Esophagus squamous epithelium (tissue), 4 donors: ENCODE data around the gene PLAC1.

Experiments
- POLR2A ChIP-seq, 4 donors: fragments of 450-650 bp; IDR thresholded peaks; one replicate each; pipeline ENCODE4 v1.6.1; 2017; ENCODE audit warnings: antibody characterized with exemption in 4 of 4, mild to moderate bottlenecking in 4 of 4, moderate library complexity in 3 of 4
- TF ChIP-seq, protein P1 (sequence below), 6 experiments: fragments of 450-650 bp in 4 of 6; fragments of 200-600 bp in 2 of 6; sonication (generic) in 2 of 6; IDR thresholded peaks; one replicate each; pipeline ENCODE4 v1.5.1; 2016 to 2019; ENCODE audit warnings: antibody characterized with exemption in 6 of 6, mild to moderate bottlenecking in 4 of 6, moderate library complexity in 4 of 6

DNA sequence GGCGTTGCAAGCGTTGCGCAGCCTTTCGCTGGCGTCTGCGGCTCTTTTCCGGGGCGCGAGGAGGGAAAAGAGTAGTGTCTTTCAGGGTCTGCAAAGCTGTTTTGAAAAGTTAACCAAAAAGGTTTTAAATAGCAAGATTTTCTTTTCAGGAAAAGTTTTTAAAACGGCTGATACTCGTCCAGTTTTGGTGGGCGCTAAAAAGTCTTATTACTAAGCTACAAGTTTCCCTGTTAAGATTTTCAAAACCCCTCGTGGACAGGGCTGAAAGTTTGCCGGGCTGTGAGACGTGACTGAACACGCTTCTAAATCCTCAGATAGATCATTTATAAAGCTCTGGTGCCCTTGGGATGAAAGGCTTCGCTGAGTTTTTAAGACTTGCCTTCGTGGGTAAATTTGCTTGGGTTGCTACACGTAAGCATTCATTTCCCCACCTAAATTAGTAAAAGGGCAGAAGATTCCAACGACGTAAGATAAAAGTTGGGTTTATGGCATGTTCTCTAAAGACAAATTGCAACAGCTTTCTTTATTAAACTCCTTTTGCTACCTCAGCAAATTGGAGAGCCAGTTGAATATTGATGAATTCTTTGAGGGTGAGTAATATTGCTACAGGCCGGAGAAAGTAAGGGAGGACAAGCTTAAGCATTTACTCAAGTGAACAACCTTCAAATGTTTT lies 106.8 kb downstream of the PLAC1 start:
- TF ChIP-seq, protein P1, sequence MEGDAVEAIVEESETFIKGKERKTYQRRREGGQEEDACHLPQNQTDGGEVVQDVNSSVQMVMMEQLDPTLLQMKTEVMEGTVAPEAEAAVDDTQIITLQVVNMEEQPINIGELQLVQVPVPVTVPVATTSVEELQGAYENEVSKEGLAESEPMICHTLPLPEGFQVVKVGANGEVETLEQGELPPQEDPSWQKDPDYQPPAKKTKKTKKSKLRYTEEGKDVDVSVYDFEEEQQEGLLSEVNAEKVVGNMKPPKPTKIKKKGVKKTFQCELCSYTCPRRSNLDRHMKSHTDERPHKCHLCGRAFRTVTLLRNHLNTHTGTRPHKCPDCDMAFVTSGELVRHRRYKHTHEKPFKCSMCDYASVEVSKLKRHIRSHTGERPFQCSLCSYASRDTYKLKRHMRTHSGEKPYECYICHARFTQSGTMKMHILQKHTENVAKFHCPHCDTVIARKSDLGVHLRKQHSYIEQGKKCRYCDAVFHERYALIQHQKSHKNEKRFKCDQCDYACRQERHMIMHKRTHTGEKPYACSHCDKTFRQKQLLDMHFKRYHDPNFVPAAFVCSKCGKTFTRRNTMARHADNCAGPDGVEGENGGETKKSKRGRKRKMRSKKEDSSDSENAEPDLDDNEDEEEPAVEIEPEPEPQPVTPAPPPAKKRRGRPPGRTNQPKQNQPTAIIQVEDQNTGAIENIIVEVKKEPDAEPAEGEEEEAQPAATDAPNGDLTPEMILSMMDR (IDR thresholded peaks at IDR 0.05) = no peak
- TF ChIP-seq POLR2A (IDR thresholded peaks at IDR 0.05) = no peak
